Ovary (tissue), 9 donors: ENCODE results near the gene RPS3A. TPM values are rescaled to one million over a fixed set of nuclear protein-coding genes. Genes with fewer than 3 reads are reported as not detected.

ENCODE experiments used
- DNase-seq, 5 donors: peaks; one replicate each; pipeline ENCODE4 v3.0.0-alpha.2; 2019 to 2020
- H3K27ac ChIP-seq, 2 donors: fragments of 200-600 bp; one replicate each; pipeline versions ENCODE4 v1.5.1 to v1.8.0; 2019 to 2022
- H3K27me3 ChIP-seq: fragments of 200-600 bp; one replicate; pipeline ENCODE4 v1.8.0; 2022
- H3K36me3 ChIP-seq: fragments of 200-600 bp; sonication (generic); one replicate; pipeline ENCODE4 v1.5.1; 2019
- H3K4me1 ChIP-seq: one replicate; pipeline ENCODE4 v1.8.1; 2013; ENCODE audit warnings: mild to moderate bottlenecking, moderate library complexity; ENCODE audit not compliant: insufficient read depth
- H3K4me3 ChIP-seq: fragments of 200-600 bp; sonication (generic); one replicate; pipeline ENCODE4 v1.5.1; 2017
- H3K9me3 ChIP-seq, 2 donors: fragments of 200-600 bp in 1 of 2; sonication (generic) in 1 of 2; one replicate each; pipeline versions ENCODE4 v1.5.1 to v1.8.1; 2013 to 2019; ENCODE audit warnings: mild to moderate bottlenecking in 1 of 2, moderate library complexity in 1 of 2
- EP300 ChIP-seq: sonication (generic); formaldehyde crosslinking; IDR thresholded peaks from one replicate; pipeline ENCODE4 v1.6.1; 2017; ENCODE audit warnings: antibody characterized with exemption
- POLR2A ChIP-seq: fragments of 450-650 bp; IDR thresholded peaks from one replicate; pipeline ENCODE4 v1.6.1; 2017; ENCODE audit warnings: antibody characterized with exemption, mild to moderate bottlenecking, moderate library complexity
- WGBS, 3 donors: extraction: QIAGEN DNeasy Blood & Tissue Kit in 1 of 3; methylation state at CpG; one replicate each; pipeline versions ENCODE4 v1.1.5 to v1.1.7; 2013 to 2017; 5-methylcytosine and 5-hydroxymethylcytosine counted together
- intact Hi-C, 4 donors: fragments of 100-400 bp; cut with DNase I; formaldehyde crosslinking; loops; one replicate each; pipeline versions ENCODE4 v1.11.0 to v1.15.1; 2022 to 2023
- polyA plus RNA-seq, 2 donors: library from polyadenylated mRNA; stranded (reverse); fragments of 200-250 nt in 1 of 2; fragments of 350-450 nt in 1 of 2; fragmentation: Illumina TruSeq in 1 of 2; extraction: RNeasy Lipid Tissue Mini Kit (QIAGEN cat#74804) in 1 of 2; gene quantifications; one replicate each; pipeline ENCODE4 v1.2.3, GENCODE V29; 2013 to 2014
- total RNA-seq, 7 donors: library from RNA; depleted of rRNA in 2 of 7; stranded (reverse); fragments of >200 nt in 2 of 7; fragmentation: NEBNext Ultra II Directional in 3 of 7; extraction: Animal tissue kit (Norgen Biotek cat#: 25700) in 3 of 7; gene quantifications; one replicate each; pipeline versions ENCODE4 v1.1.0 to v1.2.4, GENCODE V29; 2016 to 2023
- TF ChIP-seq, protein P1 (sequence below), 3 donors: fragments of 450-650 bp in 2 of 3; fragments of 200-600 bp in 1 of 3; IDR thresholded peaks; one replicate each; pipeline versions ENCODE4 v1.5.1 to v1.8.0; 2016 to 2022; ENCODE audit warnings: antibody characterized with exemption in 3 of 3, mild to moderate bottlenecking in 1 of 3
- donor health status: DM: no; HTN: no; CAD: no; lungs with moderate emphysema.
- donor health status: DM: no; HTN: no; CAD: no.
- donor health status: Bipolar disorder and iron deficiency.
- donor health status: DM: yes; HTN: yes; CAD: no.
- donor health status: DM: no; HTN: no; CAD: no.
- donor health status: DM: yes; HTN: yes; CAD: no.

The RPS3A gene
- total and polyA plus RNA-seq, 9 donors: 3,970 to 14,418 (median 5,892) TPM

DNA sequence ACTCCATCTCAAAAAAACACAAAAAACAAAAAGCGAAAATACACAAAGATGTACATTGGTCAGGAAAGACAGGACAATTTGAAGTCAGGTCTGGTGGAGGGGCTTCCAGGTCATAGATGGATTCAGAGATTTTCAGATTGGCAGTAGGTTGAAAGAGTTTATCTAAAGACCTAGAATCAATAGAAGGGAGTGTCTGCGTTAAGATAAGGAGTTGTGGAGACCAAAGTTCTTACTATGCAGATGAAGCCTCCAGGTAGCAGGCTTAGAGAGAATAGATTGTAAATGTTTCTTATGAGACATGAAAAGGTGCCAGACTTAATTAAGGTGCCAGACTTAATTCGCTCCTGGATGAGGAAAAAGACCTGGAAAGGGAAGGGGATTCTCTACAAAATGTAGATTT, 6.9 kb upstream of the RPS3A start:
- WGBS, 3 donors: 81 to 86% (median 85%) methylated on average over 3 of the region's 3 CpGs
- Histone ChIP-seq H3K27me3 (no peaks in the 10 kb centered on the region), H3K27ac (no peak overlapping the region), H3K4me3 (no peak overlapping the region), H3K4me1 (no peaks in the 10 kb centered on the region), H3K36me3 (no peaks in the 10 kb centered on the region), H3K9me3 (no peaks in the 10 kb centered on the region)
- DNase-seq: no peak
- intact Hi-C loops: no loop called here
- TF ChIP-seq POLR2A: no peak
- TF ChIP-seq EP300: no peak
- TF ChIP-seq, protein P1, sequence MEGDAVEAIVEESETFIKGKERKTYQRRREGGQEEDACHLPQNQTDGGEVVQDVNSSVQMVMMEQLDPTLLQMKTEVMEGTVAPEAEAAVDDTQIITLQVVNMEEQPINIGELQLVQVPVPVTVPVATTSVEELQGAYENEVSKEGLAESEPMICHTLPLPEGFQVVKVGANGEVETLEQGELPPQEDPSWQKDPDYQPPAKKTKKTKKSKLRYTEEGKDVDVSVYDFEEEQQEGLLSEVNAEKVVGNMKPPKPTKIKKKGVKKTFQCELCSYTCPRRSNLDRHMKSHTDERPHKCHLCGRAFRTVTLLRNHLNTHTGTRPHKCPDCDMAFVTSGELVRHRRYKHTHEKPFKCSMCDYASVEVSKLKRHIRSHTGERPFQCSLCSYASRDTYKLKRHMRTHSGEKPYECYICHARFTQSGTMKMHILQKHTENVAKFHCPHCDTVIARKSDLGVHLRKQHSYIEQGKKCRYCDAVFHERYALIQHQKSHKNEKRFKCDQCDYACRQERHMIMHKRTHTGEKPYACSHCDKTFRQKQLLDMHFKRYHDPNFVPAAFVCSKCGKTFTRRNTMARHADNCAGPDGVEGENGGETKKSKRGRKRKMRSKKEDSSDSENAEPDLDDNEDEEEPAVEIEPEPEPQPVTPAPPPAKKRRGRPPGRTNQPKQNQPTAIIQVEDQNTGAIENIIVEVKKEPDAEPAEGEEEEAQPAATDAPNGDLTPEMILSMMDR (IDR thresholded peaks at IDR 0.05): no peak

DNA sequence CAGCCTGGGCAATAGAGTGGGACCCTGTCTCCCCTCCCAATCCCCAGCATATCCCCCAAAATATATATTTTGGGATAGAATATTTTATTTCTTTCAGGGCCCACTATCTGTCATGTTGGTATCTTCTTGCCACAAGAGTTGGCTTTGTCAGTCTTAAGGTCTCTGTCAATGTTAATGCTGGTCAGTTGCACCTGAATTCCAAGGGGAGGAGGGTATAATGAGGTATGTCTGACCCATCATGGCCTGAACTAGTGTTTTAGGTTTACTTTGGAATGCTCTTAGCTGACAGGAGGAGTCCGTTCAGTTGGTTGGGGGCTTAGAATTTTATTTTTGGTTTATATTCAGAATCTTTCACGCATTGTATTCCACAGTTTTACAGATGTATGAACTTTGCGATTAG, 6.2 kb upstream of the RPS3A start:
- no peak for DNase-seq
- H3K27ac ChIP-seq: no peak overlapping the region
- TF ChIP-seq, protein P1 (IDR thresholded peaks at IDR 0.05): no peak
- no peak for TF ChIP-seq EP300
- no peak for TF ChIP-seq POLR2A
- no peak overlapping the region for H3K4me3 ChIP-seq
- no peaks in the 10 kb centered on the region for H3K36me3 ChIP-seq
- no peaks in the 10 kb centered on the region for H3K4me1 ChIP-seq
- 61 to 65% (median 62%) methylated on average over 3 of the region's 3 CpGs for WGBS, 3 donors
- H3K27me3 ChIP-seq: no peaks in the 10 kb centered on the region
- no peaks in the 10 kb centered on the region for H3K9me3 ChIP-seq
- intact Hi-C loops: no loop called here

DNA sequence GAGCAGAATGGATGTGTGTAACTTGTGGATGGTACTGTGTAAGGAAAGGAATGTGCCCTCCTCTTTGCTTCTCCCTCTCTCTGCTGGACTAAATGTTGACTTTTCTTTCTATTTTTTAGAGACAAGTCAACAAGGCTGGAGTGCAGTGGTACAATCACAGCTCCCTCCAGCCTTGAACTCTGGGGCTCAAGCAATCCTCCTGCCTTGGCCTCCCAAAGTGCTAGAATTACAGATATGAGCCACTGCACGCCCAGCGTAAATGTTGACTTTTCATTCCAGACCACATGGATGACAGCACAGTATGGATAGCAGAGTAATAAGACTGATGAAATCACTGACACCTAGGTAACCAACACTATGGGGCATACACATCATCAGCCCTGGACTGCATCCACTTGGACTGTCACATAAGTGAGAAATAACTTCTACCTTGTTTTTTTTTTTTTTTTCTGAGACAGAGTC, 5.1 kb upstream of the RPS3A start:
- 40 to 74% (median 52%) methylated on average over 2 of the region's 2 CpGs for WGBS, 3 donors
- Histone ChIP-seq H3K9me3 (no peaks in the 10 kb centered on the region), H3K27ac (no peak overlapping the region), H3K36me3 (no peaks in the 10 kb centered on the region), H3K4me3 (no peak overlapping the region), H3K27me3 (no peaks in the 10 kb centered on the region), H3K4me1 (no peaks in the 10 kb centered on the region)
- no peak for DNase-seq
- TF ChIP-seq EP300: no peak
- TF ChIP-seq, protein P1 (IDR thresholded peaks at IDR 0.05): no peak
- TF ChIP-seq POLR2A: no peak
- intact Hi-C loops: no loop called here

DNA sequence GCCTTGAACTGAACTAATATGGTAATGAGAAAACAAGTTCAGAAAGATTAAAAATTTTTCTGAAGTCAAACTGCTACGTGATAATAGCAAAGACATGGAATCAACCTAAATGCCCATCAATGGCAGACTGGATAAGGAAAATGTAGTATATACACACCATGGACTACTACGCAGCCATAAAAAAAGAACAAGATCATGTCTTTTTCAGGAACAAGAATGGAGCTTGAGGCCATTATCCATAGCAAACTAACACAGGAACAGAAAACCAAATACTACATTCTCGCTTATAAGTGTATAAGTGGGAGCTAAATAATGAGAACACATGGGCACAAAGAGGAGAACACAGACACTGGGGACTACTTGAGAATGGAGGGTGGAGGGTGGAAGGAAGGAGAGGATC, 4.3 kb upstream of the RPS3A start:
- DNase-seq: no peak
- 91 to 97% (median 94%) methylated on average over 3 of the region's 3 CpGs for WGBS, 3 donors

More for the DNA sequence above, 4.3 kb upstream of the RPS3A start:
- no peak overlapping the region for H3K27ac ChIP-seq
- no peaks in the 10 kb centered on the region for H3K27me3 ChIP-seq
- intact Hi-C loops: no loop called here
- H3K4me1 ChIP-seq: no peaks in the 10 kb centered on the region
- H3K9me3 ChIP-seq: no peaks in the 10 kb centered on the region
- H3K36me3 ChIP-seq: no peaks in the 10 kb centered on the region
- no peak overlapping the region for H3K4me3 ChIP-seq
- no peak for TF ChIP-seq POLR2A
- no peak for TF ChIP-seq EP300
- TF ChIP-seq, protein P1 (IDR thresholded peaks at IDR 0.05): no peak
